ENCODE results near the gene SUMF1.

The SUMF1 gene

DNA sequence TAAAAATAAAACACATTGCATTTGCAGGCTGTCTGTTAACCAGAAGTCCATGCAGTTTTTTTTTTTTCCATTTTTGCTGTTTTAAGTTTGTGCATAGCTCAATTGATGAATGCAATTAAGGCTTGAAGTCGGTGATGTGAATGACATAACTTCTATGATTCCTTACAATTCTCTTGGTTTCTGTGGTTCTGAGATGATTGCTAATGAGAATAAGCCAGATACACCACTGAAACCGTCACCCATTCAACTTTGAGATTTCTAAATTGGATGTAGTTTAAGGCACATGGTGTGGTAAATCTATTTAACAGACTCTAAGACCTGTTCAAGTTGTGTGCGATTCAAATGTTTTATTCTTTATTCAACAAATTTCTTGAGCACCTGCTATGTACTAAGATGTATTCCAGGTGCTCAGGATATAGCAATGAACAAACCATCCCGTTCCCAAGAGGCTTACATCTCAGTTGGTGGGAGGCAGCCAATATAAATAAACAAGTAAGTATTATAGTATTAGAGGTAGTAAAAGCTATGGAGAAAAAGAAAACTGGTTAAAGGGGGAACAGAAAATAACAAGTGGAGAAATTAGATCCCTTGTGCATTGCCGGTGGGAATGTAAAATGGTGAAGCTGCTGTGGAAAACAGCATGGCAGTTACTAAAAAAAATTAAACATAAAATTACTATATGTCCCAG is 30.1 kb upstream of the SUMF1 start:
- TF ChIP-seq, protein P1, sequence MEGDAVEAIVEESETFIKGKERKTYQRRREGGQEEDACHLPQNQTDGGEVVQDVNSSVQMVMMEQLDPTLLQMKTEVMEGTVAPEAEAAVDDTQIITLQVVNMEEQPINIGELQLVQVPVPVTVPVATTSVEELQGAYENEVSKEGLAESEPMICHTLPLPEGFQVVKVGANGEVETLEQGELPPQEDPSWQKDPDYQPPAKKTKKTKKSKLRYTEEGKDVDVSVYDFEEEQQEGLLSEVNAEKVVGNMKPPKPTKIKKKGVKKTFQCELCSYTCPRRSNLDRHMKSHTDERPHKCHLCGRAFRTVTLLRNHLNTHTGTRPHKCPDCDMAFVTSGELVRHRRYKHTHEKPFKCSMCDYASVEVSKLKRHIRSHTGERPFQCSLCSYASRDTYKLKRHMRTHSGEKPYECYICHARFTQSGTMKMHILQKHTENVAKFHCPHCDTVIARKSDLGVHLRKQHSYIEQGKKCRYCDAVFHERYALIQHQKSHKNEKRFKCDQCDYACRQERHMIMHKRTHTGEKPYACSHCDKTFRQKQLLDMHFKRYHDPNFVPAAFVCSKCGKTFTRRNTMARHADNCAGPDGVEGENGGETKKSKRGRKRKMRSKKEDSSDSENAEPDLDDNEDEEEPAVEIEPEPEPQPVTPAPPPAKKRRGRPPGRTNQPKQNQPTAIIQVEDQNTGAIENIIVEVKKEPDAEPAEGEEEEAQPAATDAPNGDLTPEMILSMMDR (IDR thresholded peaks at IDR 0.05; ENCODE audit: borderline replicate concordance, insufficient read depth, low read depth, low read length): no peak
- H3K4me3 ChIP-seq (ENCODE audit: low read depth, low read length): no peak overlapping the region

DNA sequence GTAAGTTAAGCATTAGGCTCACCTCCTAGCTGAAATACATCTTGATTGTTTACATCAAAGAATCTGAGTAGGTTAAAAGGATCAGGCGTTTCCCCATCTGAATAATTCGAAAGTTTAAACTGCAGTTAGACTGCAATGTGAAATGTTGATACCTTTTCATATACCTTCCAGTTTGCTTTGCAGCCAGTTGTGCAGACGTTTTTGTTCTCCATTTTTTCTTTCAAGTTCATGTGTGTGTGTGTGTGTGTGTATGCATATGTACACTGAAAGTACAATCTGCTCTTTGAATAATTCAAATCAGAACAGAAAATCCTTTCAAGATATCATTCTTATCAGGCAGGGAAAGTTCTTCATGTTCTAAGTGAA is 29.0 kb upstream of the SUMF1 start:
- no peak overlapping the region for H3K4me3 ChIP-seq (ENCODE audit: low read depth, low read length)

DNA sequence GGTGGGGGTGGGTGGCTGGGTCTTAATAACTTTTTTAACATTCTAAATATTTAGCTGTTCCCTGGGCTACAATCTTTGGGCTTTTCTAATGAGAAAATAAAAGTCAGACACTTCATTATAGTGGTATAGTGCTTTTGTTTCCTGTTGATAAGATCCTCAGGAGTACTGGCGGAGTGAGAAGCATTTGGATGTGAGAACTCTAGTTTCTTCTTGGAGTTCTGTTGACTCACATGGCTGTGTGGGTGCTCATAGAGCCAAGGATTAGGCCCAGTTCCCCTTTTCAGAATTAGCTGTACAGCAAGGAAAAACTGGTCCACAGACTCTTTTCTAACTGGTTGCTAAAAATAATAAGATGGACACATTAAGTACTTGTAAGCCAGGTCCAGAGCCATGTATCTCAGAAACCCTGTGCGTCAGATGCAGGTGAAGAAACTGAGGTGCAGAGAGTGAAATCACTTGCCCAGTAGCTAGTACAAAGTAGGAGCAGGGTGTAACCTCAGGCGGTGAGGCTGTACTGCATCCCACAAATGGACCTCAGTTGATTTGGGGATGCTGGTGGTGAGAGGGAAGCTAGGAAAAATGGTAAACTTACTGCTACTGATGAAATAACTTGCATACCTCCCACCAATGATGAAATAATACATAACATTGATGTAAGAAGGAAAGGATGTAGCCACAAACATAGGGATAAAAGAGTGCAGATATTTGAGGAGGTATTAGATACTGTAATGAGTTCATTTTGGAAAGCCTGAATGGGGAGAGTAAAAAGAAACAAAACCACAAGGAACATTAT is 28.4 kb upstream of the SUMF1 start:
- peak overlapping the region; percentile 16 for H3K4me3 ChIP-seq (ENCODE audit: low read depth, low read length)
- TF ChIP-seq, protein P1 (IDR thresholded peaks at IDR 0.05; ENCODE audit: borderline replicate concordance, insufficient read depth, low read depth, low read length): no peak

More for the DNA sequence above, 29.0 kb upstream of the SUMF1 start:
- TF ChIP-seq, protein P1 (IDR thresholded peaks at IDR 0.05; ENCODE audit: borderline replicate concordance, insufficient read depth, low read depth, low read length): no peak

DNA sequence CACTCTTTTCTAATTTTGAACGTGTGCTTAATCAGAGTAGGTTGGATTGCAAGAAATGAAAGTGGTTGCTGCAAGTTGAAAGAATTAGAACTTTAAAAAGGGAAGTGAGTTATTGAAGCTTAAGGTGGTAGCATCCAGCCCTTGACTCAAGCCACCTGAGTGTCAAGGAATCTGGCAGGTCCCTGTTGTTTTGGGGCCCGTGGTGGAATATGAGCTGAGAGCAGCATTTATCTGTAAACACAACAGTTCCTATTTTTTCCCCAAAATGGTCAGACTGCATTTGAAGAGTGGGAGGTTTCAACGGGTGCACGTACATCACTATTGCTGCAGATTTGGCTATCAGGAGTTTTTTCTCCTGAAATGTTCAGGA is 27.8 kb upstream of the SUMF1 start:
- TF ChIP-seq, protein P1 (IDR thresholded peaks at IDR 0.05; ENCODE audit: borderline replicate concordance, insufficient read depth, low read depth, low read length): no peak
- H3K4me3 ChIP-seq (ENCODE audit: low read depth, low read length): peak overlapping the region; percentile 73

DNA sequence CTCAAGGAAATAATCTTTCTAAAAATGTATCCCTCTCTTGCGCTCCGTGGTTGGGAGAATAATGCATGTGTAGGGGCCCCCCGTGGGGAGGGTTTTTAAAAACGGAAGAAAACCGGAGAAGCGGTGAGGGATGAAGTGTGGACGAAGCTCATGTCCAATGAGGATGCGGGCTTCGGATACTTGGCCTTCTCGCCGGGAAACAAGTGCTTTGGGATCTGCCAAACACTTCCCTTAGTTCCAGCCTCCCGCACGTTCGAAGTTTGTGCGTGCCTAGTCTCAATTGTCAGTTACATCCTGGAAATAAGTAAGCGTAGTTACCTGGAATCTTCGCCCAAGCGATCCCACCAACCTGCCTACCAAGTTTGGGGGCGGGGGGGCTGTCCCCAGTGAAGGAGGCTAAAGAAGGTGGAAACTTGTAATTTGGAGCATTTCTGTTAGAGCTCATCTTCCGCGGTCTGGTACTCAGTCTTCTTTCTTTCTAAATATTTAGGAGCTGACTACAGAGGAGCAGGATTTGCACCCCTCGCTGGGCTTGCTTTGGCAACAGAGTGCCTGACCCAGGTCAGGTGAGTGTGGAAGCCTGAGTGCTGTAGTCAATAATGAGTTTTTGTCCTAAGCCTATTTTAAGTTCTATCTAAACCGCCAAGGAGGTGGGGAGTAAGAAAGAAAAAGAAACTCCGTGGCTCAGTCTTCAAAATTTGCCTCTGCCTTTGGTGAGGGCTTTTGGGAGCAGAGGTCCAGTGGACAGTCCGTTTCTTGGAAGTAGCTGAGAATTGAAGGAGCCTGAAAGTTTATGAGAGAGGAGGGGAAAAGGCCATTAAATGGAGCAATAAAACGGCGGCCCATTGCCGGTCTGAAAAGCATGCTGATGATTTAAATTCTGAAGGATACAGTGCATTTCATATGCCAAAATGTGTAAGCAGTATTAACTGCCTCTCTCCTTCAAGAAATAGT is 27.1 kb upstream of the SUMF1 start:
- peak overlapping the region; percentile 73 for H3K4me3 ChIP-seq (ENCODE audit: low read depth, low read length)
- TF ChIP-seq, protein P1 (IDR thresholded peaks at IDR 0.05; ENCODE audit: borderline replicate concordance, insufficient read depth, low read depth, low read length): no peak

DNA sequence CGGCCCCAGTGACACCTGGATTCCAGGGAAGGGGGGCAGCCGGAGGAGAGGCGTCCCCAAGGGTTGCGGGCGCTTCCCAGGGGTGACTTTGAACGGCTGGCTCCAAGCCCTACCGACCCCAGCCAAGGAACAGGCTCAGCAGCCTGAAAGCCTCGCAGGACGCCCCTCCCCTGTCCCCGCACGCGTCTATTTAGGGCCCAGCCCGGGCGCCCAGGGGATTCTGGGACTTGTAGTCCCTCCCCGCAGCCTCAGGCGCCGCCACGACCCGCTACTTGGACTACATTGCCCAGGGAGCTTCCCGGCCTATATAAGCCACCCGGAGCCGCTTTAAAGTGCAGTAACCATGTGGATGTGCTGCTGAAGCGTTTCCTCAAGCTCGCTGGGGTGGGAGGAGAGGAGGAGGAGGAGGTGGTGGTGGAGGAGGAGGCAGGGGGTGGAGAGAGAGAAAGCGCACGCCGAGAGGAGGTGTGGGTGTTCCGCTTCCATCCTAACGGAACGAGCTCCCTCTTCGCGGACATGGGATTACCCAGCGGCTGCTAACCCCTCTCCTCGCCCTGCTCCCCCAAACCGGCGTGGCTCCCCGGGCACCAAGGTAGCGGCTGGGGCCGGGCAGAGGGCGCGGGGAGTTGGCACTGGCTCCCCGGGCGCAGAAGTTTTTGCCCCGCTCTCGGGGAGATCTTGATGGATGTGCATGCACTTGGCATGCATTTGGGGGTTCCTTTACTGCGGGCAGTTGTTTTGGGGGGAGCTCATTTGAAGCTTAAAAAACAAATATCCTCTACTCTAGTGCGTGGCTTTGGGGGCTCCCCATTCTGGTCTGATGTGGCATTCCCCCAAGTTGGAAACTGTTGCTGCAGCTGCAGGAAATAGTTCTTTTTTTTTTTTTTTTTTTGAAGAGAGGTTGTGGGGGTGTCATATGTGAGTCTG is 26.2 kb upstream of the SUMF1 start, which contains the start of gene ITPR1:
Gene ITPR1 (plus strand): TSS at position 335 of the 927 bp plus-strand sequence. CDS start 23,144 bp downstream, outside the sequence.
- TF ChIP-seq, protein P1 (IDR thresholded peaks at IDR 0.05; ENCODE audit: borderline replicate concordance, insufficient read depth, low read depth, low read length): no peak
- H3K4me3 ChIP-seq (ENCODE audit: low read depth, low read length): peak within 1 kb of the TSS; percentile 73
